ENCODE results near the gene TIGD3.

Gene TIGD3

GRCh38 chr11:65373839-65374580 is 19.5 kb downstream of the TIGD3 start:
- DNase-seq (ENCODE audit: low read depth) = no peak

GRCh38 chr11:65375012-65375411 is 20.5 kb downstream of the TIGD3 start:
- no peak for DNase-seq (ENCODE audit: low read depth)

- no peak for DNase-seq (ENCODE audit: low read depth)
These were observed 21.7 kb downstream of the TIGD3 start for GRCh38 chr11:65376138-65376713.

- DNase-seq (ENCODE audit: low read depth) = no peak
These were observed 22.5 kb downstream of the TIGD3 start for GRCh38 chr11:65377036-65377435.

GRCh38 chr11:65377777-65378176 is 23.2 kb downstream of the TIGD3 start:
- DNase-seq (ENCODE audit: low read depth) = no peak

- DNase-seq (ENCODE audit: low read depth) = no peak
These were observed 23.8 kb downstream of the TIGD3 start for GRCh38 chr11:65378208-65378927.

GRCh38 chr11:65378928-65379638 is 24.5 kb downstream of the TIGD3 start:
- DNase-seq (ENCODE audit: low read depth) = no peak

GRCh38 chr11:65379698-65380459 is 25.3 kb downstream of the TIGD3 start:
- DNase-seq (ENCODE audit: low read depth) = no peak

- DNase-seq (ENCODE audit: low read depth) = no peak
These were observed 26.0 kb downstream of the TIGD3 start for GRCh38 chr11:65380460-65381119.

GRCh38 chr11:65381716-65382032 is 27.1 kb downstream of the TIGD3 start:
- DNase-seq (ENCODE audit: low read depth) = no peak

GRCh38 chr11:65382033-65382803 is 27.7 kb downstream of the TIGD3 start, which contains the start of gene SLC25A45:
Gene SLC25A45, minus strand, starts transcription at chr11:65382646. Its CDS starts 695 bp downstream, at chr11:65381951.
- peak; percentile 98 for DNase-seq (ENCODE audit: low read depth)

GRCh38 chr11:65382804-65383368 is 28.3 kb downstream of the TIGD3 start:
- no peak for DNase-seq (ENCODE audit: low read depth)

- no peak for DNase-seq (ENCODE audit: low read depth)
These were observed 29.2 kb downstream of the TIGD3 start for GRCh38 chr11:65383778-65384177.

GRCh38 chr11:65384301-65384889 is 29.8 kb downstream of the TIGD3 start:
- DNase-seq (ENCODE audit: low read depth) = no peak

- peak; percentile 35 for DNase-seq (ENCODE audit: low read depth)
These were observed 32.0 kb downstream of the TIGD3 start, which contains the start of gene FRMD8 for GRCh38 chr11:65386307-65387140. Gene FRMD8, plus strand, starts transcription at chr11:65386637. Its CDS starts 400 bp downstream, at chr11:65387037.

GRCh38 chr11:65388731-65389130 is 34.2 kb downstream of the TIGD3 start:
- no peak for DNase-seq (ENCODE audit: low read depth)

- no peak for DNase-seq (ENCODE audit: low read depth)
These were observed 34.9 kb downstream of the TIGD3 start for GRCh38 chr11:65389294-65389980.

All from HS-5 (cell line).